Amniotic stem cell (primary cell): ENCODE measurements around the gene METTL17.
"Not testable (repeated sequence)": the region's sequence is repeated elsewhere in the genome, so short reads cannot be mapped to it uniquely, and the experiment has no call there.

Source experiments
- DNase-seq: peaks from one replicate; lab custom pipeline; 2025; lab: John Stamatoyannopoulos, UW

The METTL17 gene, protein sequence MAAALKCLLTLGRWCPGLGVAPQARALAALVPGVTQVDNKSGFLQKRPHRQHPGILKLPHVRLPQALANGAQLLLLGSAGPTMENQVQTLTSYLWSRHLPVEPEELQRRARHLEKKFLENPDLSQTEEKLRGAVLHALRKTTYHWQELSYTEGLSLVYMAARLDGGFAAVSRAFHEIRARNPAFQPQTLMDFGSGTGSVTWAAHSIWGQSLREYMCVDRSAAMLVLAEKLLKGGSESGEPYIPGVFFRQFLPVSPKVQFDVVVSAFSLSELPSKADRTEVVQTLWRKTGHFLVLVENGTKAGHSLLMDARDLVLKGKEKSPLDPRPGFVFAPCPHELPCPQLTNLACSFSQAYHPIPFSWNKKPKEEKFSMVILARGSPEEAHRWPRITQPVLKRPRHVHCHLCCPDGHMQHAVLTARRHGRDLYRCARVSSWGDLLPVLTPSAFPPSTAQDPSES

DNA sequence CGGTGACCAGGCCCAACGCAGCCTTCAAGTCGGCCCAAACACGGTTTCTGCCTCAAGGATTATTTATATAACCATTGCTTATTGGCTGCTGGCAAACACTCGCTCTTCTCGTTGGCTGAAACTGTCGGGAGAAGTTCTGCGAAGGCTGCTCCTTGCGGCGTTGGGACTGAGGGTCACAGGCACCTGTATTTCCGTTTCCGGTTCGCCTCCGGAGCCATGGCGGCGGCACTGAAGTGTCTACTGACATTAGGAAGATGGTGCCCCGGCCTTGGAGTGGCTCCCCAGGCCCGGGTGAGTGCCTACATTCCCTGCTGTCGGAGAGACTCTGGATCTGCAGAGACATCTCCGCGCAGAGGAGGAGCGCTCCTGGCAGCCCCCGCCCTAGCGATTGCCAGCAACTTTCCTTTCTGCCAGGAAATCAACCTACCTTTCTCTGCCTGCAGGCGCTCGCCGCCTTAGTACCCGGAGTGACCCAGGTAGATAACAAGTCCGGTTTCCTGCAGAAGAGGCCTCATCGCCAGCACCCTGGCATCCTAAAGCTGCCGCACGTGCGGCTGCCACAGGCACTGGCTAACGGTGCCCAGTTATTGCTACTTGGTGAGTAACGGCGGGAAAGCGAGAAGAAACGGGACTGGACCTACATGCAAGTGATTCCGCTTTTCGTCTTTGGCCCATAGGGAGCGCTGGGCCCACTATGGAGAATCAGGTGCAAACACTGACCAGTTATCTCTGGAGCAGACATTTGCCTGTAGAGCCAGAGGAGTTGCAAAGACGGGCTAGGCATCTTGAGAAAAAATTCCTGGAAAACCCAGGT lies at the start of gene METTL17:
Gene METTL17, plus strand, starts transcription at position 194 of the 814 bp plus-strand sequence. Its CDS starts 23 bp downstream, at position 217.
- peak; percentile 95 for DNase-seq

GRCh38 chr14:20945146-20945545 lies 44.6 kb upstream of the METTL17 start:
- DNase-seq, result not testable (repeated sequence)

GRCh38 chr14:20946707-20947106 lies 43.1 kb upstream of the METTL17 start:
- DNase-seq, result not testable (repeated sequence)

DNA sequence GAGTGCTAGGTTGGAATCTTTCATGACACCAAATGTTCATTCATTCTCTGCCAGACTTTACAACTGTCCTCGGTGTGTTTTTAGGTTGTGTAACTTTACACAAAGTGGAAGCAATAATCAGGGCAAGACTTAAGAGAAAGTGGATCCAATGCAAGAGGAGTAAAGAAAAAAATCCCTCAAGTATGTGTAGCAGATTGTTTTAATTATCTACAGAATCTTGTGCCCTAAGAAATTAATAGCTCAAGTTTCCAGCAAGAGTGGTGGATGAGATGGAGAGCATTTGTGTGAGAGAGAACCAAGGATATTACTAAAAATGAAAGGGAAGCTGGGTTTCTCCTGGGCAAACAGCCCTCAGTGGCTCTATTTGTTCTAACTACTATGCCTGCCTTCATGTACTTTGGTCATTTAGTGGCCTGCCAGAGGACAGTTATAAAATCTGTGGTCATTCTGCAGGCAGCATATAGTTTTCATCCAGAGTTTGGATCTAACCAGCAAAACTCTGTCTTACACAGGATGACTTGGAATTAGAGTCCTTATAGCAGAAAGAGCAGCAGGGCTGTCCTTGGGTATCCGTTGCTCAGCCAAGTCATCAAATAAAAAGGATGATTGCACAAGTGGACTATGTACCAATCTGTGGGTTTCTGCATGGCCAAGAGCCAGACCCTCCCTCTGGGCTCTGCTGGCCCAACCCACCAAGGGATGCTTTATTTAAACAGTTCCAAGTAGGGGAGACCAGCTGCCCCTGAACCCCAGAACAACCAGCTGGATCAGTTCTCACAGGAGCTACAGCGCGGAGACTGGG lies 34.8 kb upstream of the METTL17 start, which contains the start of gene RNASE2:
Gene RNASE2, plus strand, starts transcription at position 752 of the 802 bp plus-strand sequence. CDS start 285 bp downstream, outside the sequence.
- not testable (repeated sequence) for DNase-seq

- DNase-seq, result not testable (repeated sequence)
Observed at GRCh38 chr14:20955538-20955873, 34.3 kb upstream of the METTL17 start.

GRCh38 chr14:20956376-20956976 lies 33.3 kb upstream of the METTL17 start:
- DNase-seq, result no peak

GRCh38 chr14:20958946-20959345 lies 30.8 kb upstream of the METTL17 start:
- not testable (repeated sequence) for DNase-seq

DNA sequence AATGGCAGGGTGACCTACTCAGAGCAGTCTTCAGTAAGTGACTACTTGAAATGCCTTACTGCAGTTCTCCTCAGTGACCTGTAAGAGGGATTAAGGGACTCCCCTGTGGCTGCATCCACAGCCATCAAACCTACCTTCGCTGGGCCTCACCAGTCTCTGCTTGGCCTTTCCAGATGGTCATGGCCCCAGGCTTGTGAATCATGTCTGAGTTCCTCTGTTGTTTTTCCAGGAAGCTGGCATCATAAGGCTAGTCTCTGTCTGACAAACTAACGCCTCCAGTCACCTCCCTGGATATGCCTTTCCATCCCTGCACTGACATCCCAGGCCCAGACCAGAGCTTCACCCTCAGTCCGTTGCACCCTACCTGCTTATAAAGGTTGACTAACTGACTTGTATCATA lies 20.4 kb upstream of the METTL17 start:
- DNase-seq, result no peak

- DNase-seq, result no peak
Observed at GRCh38 chr14:20970647-20970982, 19.2 kb upstream of the METTL17 start.

- peak; percentile 70 for DNase-seq
Observed at GRCh38 chr14:20970983-20971704, 18.6 kb upstream of the METTL17 start.

GRCh38 chr14:20971705-20972021 lies 18.1 kb upstream of the METTL17 start:
- no peak for DNase-seq

DNA sequence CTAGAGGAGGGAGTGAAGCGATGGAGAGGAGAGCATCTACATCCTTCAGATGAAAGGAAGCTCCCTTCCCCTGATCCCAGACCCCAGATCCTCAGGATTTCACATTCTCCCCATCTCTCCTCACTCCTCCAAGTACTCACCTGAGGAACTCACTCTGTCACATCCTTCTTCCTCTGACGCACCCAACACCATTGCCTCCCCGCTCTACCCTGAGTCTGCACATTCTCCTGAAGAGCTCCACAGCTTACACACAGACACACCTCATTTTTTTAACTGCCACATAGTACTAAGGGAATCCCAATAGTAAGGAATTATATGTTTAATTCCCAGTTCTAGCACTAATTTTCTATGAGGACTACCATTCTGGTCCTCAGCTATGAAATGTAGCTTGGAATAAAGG lies 16.3 kb upstream of the METTL17 start:
- DNase-seq, result no peak

GRCh38 chr14:20976291-20976690 lies 13.5 kb upstream of the METTL17 start:
- no peak for DNase-seq

- no peak for DNase-seq
Observed at GRCh38 chr14:20978687-20979086, 11.1 kb upstream of the METTL17 start.

DNA sequence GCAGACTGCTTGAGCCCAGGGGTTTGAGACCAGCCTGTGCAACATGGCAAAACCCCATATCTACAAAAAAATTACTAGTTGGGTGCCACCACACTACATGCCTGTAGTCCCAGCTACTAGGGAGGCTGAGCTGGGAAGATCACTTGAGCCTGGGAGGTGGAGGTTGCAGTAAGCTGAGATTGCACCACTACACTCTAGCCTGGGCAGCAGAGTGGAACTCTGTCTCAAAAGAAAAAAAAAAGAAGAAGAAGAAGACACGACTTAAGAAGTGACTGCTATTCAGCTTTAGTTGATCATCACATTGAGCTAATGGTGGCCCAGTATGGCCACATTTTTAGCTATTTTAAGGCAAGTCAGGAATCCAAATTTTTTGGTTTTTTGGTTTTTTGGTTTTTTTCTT lies 8.9 kb upstream of the METTL17 start:
- DNase-seq, result no peak

- DNase-seq, result no peak
Observed at GRCh38 chr14:20982646-20983369, 7.0 kb upstream of the METTL17 start.

GRCh38 chr14:20985650-20986049 lies 4.1 kb upstream of the METTL17 start:
- DNase-seq, result not testable (repeated sequence)

GRCh38 chr14:20986811-20987210 lies 3.0 kb upstream of the METTL17 start:
- DNase-seq, result peak; percentile 86

DNA sequence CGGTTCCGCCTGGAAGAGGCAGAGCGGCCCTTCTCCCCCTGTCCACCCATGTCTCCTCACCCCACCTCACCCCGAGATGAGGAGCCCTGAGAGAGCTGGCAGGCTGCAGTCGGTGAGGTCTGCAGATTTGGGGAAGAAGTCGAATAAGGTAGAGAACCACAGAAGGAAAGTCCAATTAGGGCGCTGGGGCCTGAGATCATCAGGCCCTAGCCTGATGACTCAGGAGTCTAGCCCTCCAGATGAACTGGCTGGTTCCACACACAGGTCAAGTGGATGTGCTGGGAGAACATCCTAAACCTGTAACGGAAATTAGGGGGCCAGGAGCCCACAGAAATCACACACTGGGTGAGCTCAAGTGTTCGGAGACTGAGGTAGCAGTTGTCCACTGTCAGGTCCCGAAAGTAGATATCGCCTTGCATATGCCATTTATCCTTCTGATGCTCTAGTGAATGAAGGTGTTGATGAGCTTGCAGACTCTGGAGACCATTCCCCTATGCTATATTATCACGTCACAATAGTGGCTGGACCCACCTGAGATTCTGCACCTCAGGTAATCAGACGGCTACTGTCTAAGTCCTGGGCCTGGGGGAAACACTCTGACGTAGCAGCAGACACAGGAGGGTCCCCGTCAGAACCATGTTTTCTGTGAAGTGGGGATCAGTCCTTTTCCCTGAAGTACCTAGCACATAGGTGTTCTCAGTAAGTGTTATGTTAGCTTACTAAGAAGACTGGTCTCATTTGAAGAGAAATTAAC lies 886 bp upstream of the METTL17 start:
- no peak for DNase-seq

DNA sequence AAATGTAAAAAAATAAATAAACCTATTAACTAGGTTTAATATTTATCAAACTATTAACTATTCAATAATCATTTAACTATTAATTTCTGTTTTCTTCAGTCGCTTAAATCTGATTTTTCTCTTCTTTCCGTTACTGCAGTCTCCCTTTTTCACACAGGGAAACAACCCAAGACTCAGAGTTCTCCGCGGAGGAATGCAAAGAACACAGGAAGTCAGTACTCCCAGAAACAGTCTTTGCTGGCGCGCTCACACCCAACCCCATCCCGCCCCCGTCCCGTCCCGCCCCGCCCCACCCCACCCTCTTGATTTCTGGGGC lies 351 bp upstream of the METTL17 start:
- no peak for DNase-seq
